GM12878 (cell line): ENCODE data around the gene ADAMTS2. TPM values are rescaled to one million over a fixed set of nuclear protein-coding genes. Genes with fewer than 3 reads are reported as not detected.

Experiments used
- ATAC-seq: fragments of 200-7000 bp; cut with Tn5 transposase; 3 replicates; pipeline ENCODE4 v1.9.1; 2020; ENCODE audit warnings: mild to moderate bottlenecking, moderate library complexity
- BruUV-seq: library from RNA; stranded (reverse); fragments of 400-500 nt; replicated peaks from 2 replicates; lab custom pipeline; 2021; lab: Mats Ljungman, UMichigan
- CTCF ChIA-PET: fragments of 300-600 bp; sonication (Branson Sonifier 250); formaldehyde crosslinking; extraction: SDS; loops from one replicate; lab custom pipeline; 2021; ENCODE audit warnings: inconsistent platforms; lab: Yijun Ruan, JAX
- POLR2A ChIA-PET: fragments of 350-600 bp; formaldehyde crosslinking; extraction: SDS; loops from one replicate; lab custom pipeline; 2021; ENCODE audit warnings: inconsistent platforms; lab: Charles Lee
- RAD21 ChIA-PET: fragments of 300-600 bp; sonication (Branson Sonifier 250); formaldehyde crosslinking; loops from one replicate; lab custom pipeline; 2023; ENCODE audit warnings: antibody characterized with exemption; ENCODE audit not compliant: unreplicated experiment; lab: Charles Lee
- SMC1A ChIA-PET: fragments of 300-600 bp; sonication (Branson Sonifier 250); formaldehyde crosslinking; loops from one replicate; lab custom pipeline; 2023; ENCODE audit not compliant: unreplicated experiment, uncharacterized antibody; lab: Charles Lee
- DNase-seq: peaks from one replicate; pipeline ENCODE4 v3.0.0-alpha.2; 2011; ENCODE audit warnings: low read depth, low spot score
- FAIRE-seq: peaks from 3 replicates; lab custom pipeline; 2011; peaks lifted over from hg19 to GRCh38; lab: Jason Lieb, UNC
- H2AFZ ChIP-seq: 2 replicates; pipeline ENCODE4 v1.6.0; 2011; ENCODE audit warnings: low read depth, low read length, control low read depth; ENCODE audit not compliant: control insufficient read depth
- H3K27ac ChIP-seq: 2 replicates; pipeline ENCODE4 v1.5.1; 2011; ENCODE audit warnings: control low read depth; ENCODE audit not compliant: control insufficient read depth, insufficient read depth
- H3K27me3 ChIP-seq, 2 experiments: replicated peaks in 1 of 2; 2 replicates each; pipeline versions ENCODE4 v1.6.0 to v1.6.1; 2011; ENCODE audit warnings: low read length in 1 of 2; ENCODE audit not compliant: control insufficient read depth in 2 of 2, insufficient read depth in 2 of 2
- H3K36me3 ChIP-seq, 2 experiments: 2 replicates each; pipeline ENCODE4 v1.5.1; 2011; ENCODE audit warnings: low read length in 1 of 2; ENCODE audit not compliant: control insufficient read depth in 2 of 2, insufficient read depth in 2 of 2
- H3K4me1 ChIP-seq: 2 replicates; pipeline ENCODE4 v1.6.1; 2011; ENCODE audit warnings: mild to moderate bottlenecking, low read length, moderate library complexity, mixed read lengths; ENCODE audit not compliant: control insufficient read depth, insufficient read depth
- H3K4me2 ChIP-seq: 2 replicates; pipeline ENCODE4 v1.6.0; 2011; ENCODE audit warnings: control low read depth; ENCODE audit not compliant: control insufficient read depth, insufficient read depth
- H3K4me3 ChIP-seq: fragments of 200-600 bp; sonication (generic); 2 replicates; pipeline ENCODE4 v1.5.1; 2016
- H3K79me2 ChIP-seq: 2 replicates; pipeline ENCODE4 v1.6.0; 2011; ENCODE audit warnings: low read length; ENCODE audit not compliant: control insufficient read depth, insufficient read depth
- H3K9ac ChIP-seq: 2 replicates; pipeline ENCODE4 v1.8.0; 2011; ENCODE audit warnings: low read length, control low read depth, mixed read lengths; ENCODE audit not compliant: control insufficient read depth, insufficient read depth
- H3K9me3 ChIP-seq: replicated peaks from 3 replicates; pipeline ENCODE4 v1.5.1; 2011; ENCODE audit warnings: mild to moderate bottlenecking, low read length; ENCODE audit not compliant: control insufficient read depth, insufficient read depth
- H4K20me1 ChIP-seq: 2 replicates; pipeline ENCODE4 v1.6.0; 2011; ENCODE audit not compliant: control insufficient read depth, insufficient read depth
- BCL11A ChIP-seq: IDR thresholded peaks from 2 replicates; pipeline ENCODE4 v1.6.1; 2011; ENCODE audit warnings: low read depth, low read length
- NR2F1 ChIP-seq: fragments of 450-650 bp; conservative IDR thresholded peaks from 2 replicates; pipeline ENCODE4 v1.6.1; 2017; ENCODE audit warnings: mild to moderate bottlenecking
- TARDBP ChIP-seq: IDR thresholded peaks from 2 replicates; pipeline ENCODE4 v1.6.1; 2016; ENCODE audit warnings: borderline replicate concordance
- WGBS: methylation state at CpG from one replicate; pipeline ENCODE4 v1.1.6; 2016; ENCODE audit warnings: low lambda C conversion rate; ENCODE audit not compliant: insufficient replicate concordance, insufficient coverage; ENCODE audit errors: missing lambda C conversion rate; 5-methylcytosine and 5-hydroxymethylcytosine counted together
- in situ Hi-C: fragments of 300-500 bp; cut with MboI; formaldehyde crosslinking; loops from 9 replicates; pipeline ENCODE4 v1.14.3; 2018; ENCODE audit warnings: mixed read lengths
- intact Hi-C: fragments of 100-400 bp; cut with micrococcal nuclease; formaldehyde crosslinking; loops from one replicate; pipeline ENCODE4 v1.14.2; 2022; ENCODE audit not compliant: unreplicated experiment
- polyA plus RNA-seq, 11 experiments: library from polyadenylated mRNA; depleted of rRNA in 4 of 11; unstranded in 6 of 11; stranded (reverse) in 5 of 11; fragments of >200 nt; fragmentation: Nextera tagmentation in 4 of 11; fragmentation: Illumina TruSeq in 1 of 11; extraction: Ambion mirVana in 4 of 11; extraction: Trizol in 1 of 11; gene quantifications; 1 replicate in 1 of 11; 2 replicates in 10 of 11; pipeline versions ENCODE4 v1.2.1 to v1.2.3, GENCODE V29; 2011 to 2016; ENCODE audit warnings: inconsistent platforms in 2 of 11, missing spikeins in 2 of 11, low read depth in 1 of 11
- total RNA-seq, 4 experiments: library from RNA; depleted of rRNA in 3 of 4; stranded (reverse); fragments of >200 nt in 3 of 4; fragmentation: Illumina TruSeq in 1 of 4; extraction: Trizol in 1 of 4; gene quantifications; 2 replicates each; pipeline versions ENCODE4 v1.2.1 to v1.2.3, GENCODE V29; 2013 to 2021
- TF ChIP-seq, protein P1 (sequence below): fragments of 450-650 bp; IDR thresholded peaks from 2 replicates; pipeline ENCODE4 v1.6.1; 2017; ENCODE audit warnings: mild to moderate bottlenecking, moderate library complexity
- TF ChIP-seq, protein P2 (sequence below): IDR thresholded peaks from 2 replicates; pipeline ENCODE4 v1.6.1; 2011; ENCODE audit warnings: mild to moderate bottlenecking, low read depth, low read length, moderate library complexity; ENCODE audit not compliant: insufficient replicate concordance

The ADAMTS2 gene
- total and polyA plus RNA-seq, 10 of the 15 experiments (the other 5 are each of a cell fraction or from before 2014, with no cell fraction given) = 0.03 to 0.05 TPM; not detected in 8

DNA sequence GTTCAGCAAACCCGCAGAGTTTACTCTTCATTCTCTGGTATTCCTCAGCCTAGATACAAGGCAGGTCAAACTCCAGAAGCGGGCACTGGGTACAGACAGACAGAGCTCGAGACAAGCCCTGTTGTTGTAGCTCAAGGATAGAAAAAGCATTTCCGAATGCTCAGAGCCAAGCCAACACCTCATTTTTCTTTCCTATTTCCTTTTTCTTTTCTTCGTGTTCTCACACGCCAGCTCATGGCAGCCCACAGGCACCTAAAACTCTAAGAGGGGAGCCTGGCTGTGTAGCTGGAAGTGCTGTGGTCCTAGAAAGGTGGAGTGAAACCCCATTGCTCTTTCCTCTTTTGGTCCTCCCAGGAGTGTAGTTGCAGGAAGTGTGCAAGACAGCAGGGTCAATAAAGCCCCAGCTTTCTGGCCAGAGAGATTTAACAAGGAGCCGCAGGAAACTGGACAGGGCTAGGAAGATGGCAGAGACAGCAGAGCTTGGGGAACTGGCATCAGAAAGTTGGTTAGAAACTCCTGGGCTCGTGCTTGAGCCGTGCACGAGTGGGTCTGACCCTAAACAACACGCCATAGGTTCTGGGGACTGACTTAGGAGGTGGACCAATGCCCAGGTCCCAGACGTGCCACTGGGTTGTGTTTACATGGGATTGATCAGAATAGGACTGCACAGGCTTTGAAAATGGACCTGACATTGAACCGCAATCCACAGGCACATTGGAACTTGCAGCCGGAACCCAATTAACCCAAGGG, 41.6 kb downstream of the ADAMTS2 start:
- ChIA-PET POLR2A (no interaction called here), CTCF (interaction anchor here (0.8 kb wide), 1 partner anchor 136 kb away, joined by 3 read pairs; no protein-coding TSS in a partner anchor), RAD21 (no interaction called here)

DNA sequence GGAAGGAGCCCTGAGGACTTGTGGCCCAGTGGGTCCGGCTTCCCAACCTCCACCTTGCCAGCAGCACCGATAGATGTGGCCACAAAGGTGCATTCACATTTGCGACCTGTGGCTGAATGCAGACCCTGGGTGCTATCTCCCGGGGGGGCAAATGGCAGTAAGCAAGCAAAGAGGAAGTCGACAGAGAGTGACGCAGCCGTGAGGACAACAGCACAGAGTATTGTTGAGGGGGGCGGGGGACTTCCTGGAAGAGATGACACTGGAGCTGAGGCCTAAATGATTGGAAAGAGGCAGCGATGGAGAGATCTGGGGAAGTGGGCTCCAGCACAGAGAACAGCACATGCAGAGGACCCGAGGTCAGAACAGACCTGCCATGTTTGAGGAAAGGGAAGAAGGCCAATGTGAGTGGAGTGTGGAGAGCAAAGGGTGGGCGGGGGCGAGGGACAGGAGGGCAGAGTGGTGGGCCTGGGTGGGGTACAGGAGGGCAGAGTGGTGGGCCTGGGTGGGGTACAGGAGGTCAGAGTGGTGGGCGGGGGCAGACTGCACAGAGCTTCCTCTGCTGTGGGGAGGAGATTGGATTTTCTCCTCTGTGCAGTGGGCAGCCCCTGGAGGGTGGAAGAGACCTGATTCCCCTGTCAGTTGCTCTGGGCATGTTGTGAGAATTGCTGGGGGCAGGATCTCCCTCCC, 42.6 kb downstream of the ADAMTS2 start:
- ChIA-PET RAD21 (no interaction called here), SMC1A (no interaction called here), CTCF (no interaction called here), POLR2A (no interaction called here)
- H3K4me3 ChIP-seq = no peak overlapping the region
- WGBS = 33% methylated on average over 13 of the region's 13 CpGs
- in situ Hi-C loops (no loop called here), intact Hi-C loops (no loop called here)
- no peaks in the 10 kb centered on the region for H3K27me3 ChIP-seq
- no peak for TF ChIP-seq NR2F1
- TF ChIP-seq, protein P1, sequence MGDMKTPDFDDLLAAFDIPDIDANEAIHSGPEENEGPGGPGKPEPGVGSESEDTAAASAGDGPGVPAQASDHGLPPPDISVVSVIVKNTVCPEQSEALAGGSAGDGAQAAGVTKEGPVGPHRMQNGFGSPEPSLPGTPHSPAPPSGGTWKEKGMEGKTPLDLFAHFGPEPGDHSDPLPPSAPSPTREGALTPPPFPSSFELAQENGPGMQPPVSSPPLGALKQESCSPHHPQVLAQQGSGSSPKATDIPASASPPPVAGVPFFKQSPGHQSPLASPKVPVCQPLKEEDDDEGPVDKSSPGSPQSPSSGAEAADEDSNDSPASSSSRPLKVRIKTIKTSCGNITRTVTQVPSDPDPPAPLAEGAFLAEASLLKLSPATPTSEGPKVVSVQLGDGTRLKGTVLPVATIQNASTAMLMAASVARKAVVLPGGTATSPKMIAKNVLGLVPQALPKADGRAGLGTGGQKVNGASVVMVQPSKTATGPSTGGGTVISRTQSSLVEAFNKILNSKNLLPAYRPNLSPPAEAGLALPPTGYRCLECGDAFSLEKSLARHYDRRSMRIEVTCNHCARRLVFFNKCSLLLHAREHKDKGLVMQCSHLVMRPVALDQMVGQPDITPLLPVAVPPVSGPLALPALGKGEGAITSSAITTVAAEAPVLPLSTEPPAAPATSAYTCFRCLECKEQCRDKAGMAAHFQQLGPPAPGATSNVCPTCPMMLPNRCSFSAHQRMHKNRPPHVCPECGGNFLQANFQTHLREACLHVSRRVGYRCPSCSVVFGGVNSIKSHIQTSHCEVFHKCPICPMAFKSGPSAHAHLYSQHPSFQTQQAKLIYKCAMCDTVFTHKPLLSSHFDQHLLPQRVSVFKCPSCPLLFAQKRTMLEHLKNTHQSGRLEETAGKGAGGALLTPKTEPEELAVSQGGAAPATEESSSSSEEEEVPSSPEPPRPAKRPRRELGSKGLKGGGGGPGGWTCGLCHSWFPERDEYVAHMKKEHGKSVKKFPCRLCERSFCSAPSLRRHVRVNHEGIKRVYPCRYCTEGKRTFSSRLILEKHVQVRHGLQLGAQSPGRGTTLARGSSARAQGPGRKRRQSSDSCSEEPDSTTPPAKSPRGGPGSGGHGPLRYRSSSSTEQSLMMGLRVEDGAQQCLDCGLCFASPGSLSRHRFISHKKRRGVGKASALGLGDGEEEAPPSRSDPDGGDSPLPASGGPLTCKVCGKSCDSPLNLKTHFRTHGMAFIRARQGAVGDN = no peak
- TF ChIP-seq BCL11A = no peak
- no peaks in the 10 kb centered on the region for H3K79me2 ChIP-seq
- no peaks in the 10 kb centered on the region for H3K36me3 ChIP-seq
- no peak overlapping the region for H2AFZ ChIP-seq
- H3K9me3 ChIP-seq = no peaks in the 10 kb centered on the region; the same call in 1 of the 3 replicates
- no peak overlapping the region for H3K27ac ChIP-seq
- no peak overlapping the region for H3K9ac ChIP-seq
- no peak overlapping the region for H3K4me2 ChIP-seq
- no peaks in the 10 kb centered on the region for H4K20me1 ChIP-seq
- no TSS peak for BruUV-seq
- ATAC-seq (no peak), DNase-seq (no peak), FAIRE-seq (no peak)
- H3K4me1 ChIP-seq = no peaks in the 10 kb centered on the region

More for the DNA sequence above, 41.6 kb downstream of the ADAMTS2 start:
- BruUV-seq = no TSS peak
- in situ Hi-C loops (no loop called here), intact Hi-C loops (no loop called here)
- ATAC-seq (no peak), DNase-seq (no peak), FAIRE-seq (no peak)
- no peaks in the 10 kb centered on the region for H3K79me2 ChIP-seq
- no peaks in the 10 kb centered on the region for H3K27me3 ChIP-seq
- no peak overlapping the region for H3K4me3 ChIP-seq
- H3K4me2 ChIP-seq = no peak overlapping the region
- TF ChIP-seq, protein P2, sequence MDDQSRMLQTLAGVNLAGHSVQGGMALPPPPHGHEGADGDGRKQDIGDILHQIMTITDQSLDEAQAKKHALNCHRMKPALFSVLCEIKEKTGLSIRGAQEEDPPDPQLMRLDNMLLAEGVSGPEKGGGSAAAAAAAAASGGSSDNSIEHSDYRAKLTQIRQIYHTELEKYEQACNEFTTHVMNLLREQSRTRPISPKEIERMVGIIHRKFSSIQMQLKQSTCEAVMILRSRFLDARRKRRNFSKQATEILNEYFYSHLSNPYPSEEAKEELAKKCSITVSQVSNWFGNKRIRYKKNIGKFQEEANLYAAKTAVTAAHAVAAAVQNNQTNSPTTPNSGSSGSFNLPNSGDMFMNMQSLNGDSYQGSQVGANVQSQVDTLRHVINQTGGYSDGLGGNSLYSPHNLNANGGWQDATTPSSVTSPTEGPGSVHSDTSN = no peak
- TF ChIP-seq TARDBP = no peak
- no peak overlapping the region for H3K27ac ChIP-seq
- 41% methylated on average over 14 of the region's 14 CpGs for whole genome bisulfite sequencing
- no peaks in the 10 kb centered on the region; the same call in 2 of the 3 replicates for H3K9me3 ChIP-seq
- H4K20me1 ChIP-seq = no peaks in the 10 kb centered on the region
- H3K9ac ChIP-seq = no peak overlapping the region
- no peak overlapping the region for H2AFZ ChIP-seq
- H3K4me1 ChIP-seq = no peaks in the 10 kb centered on the region
- SMC1A ChIA-PET = no interaction called here
- H3K36me3 ChIP-seq = no peaks in the 10 kb centered on the region
